Measurements from ENCODE around the gene ME3. TPM values are rescaled to one million over a fixed set of nuclear protein-coding genes. Genes with fewer than 3 reads are reported as not detected.

The ME3 gene
- total and polyA plus RNA-seq, 2 donors (not counting 1 experiment from before 2014, with no cell fraction given) = 8.8 to 50.7 TPM

GRCh38 chr11:86416494-86416893 lies 255.9 kb downstream of the ME3 start:
- Histone ChIP-seq H3K9me3 (ENCODE audit: control insufficient read depth, insufficient read depth, low read depth, low read length) (no peaks in the 10 kb centered on the region), H3K27ac (ENCODE audit: insufficient read depth, low read length) (no peak overlapping the region), H3K79me2 (ENCODE audit: control insufficient read depth, insufficient read depth, low read length) (no peaks in the 10 kb centered on the region), H3K9ac (ENCODE audit: insufficient read depth, low read length) (no peak overlapping the region), H3K27me3 (ENCODE audit: control insufficient read depth, insufficient read depth, low read length) (no peaks in the 10 kb centered on the region), H3K4me2 (ENCODE audit: extremely low read depth, insufficient read depth, low read length) (no peak overlapping the region), H3K4me1 (ENCODE audit: control insufficient read depth, extremely low read depth, insufficient read depth, low read length) (no peaks in the 10 kb centered on the region), H3K4me3 (replicated peaks in 1 of 4; ENCODE audit: control extremely low read depth in 1 of 4, insufficient read depth in 1 of 4, low read depth in 3 of 4, low read length in 4 of 4) (no peak overlapping the region), H4K20me1 (ENCODE audit: control insufficient read depth, extremely low read depth, insufficient read depth, low read length) (no peaks in the 10 kb centered on the region), H3K36me3 (ENCODE audit: control insufficient read depth, insufficient read depth, low read length) (no peaks in the 10 kb centered on the region), H2AFZ (ENCODE audit: low read length) (no peak overlapping the region)
- no peak for DNase-seq (ENCODE audit: low read depth in 2 of 2)
- no peak for TF ChIP-seq EZH2 (IDR thresholded peaks at IDR 0.05; ENCODE audit: low read length, missing control alignments)
- TF ChIP-seq CTCF (conservative IDR thresholded peaks at IDR 0.05 in 1 of 2, IDR thresholded peaks at IDR 0.05 in 1 of 2; ENCODE audit: low read depth in 1 of 2, low read length in 2 of 2) = no peak

- H3K4me1 ChIP-seq (ENCODE audit: control insufficient read depth, extremely low read depth, insufficient read depth, low read length) = no peaks in the 10 kb centered on the region
- no peaks in the 10 kb centered on the region for H3K9me3 ChIP-seq (ENCODE audit: control insufficient read depth, insufficient read depth, low read depth, low read length)
- no peaks in the 10 kb centered on the region for H3K36me3 ChIP-seq (ENCODE audit: control insufficient read depth, insufficient read depth, low read length)
- no peak overlapping the region for H3K9ac ChIP-seq (ENCODE audit: insufficient read depth, low read length)
- peak in 1 of 2 donors; percentile 29 for DNase-seq (ENCODE audit: low read depth in 2 of 2)
- no peaks in the 10 kb centered on the region for H3K79me2 ChIP-seq (ENCODE audit: control insufficient read depth, insufficient read depth, low read length)
- TF ChIP-seq CTCF (conservative IDR thresholded peaks at IDR 0.05 in 1 of 2, IDR thresholded peaks at IDR 0.05 in 1 of 2; ENCODE audit: low read depth in 1 of 2, low read length in 2 of 2) (no peak), EZH2 (IDR thresholded peaks at IDR 0.05; ENCODE audit: low read length, missing control alignments) (no peak)
- no peaks in the 10 kb centered on the region for H3K27me3 ChIP-seq (ENCODE audit: control insufficient read depth, insufficient read depth, low read length)
- H3K27ac ChIP-seq (ENCODE audit: insufficient read depth, low read length) = no peak overlapping the region
- H3K4me2 ChIP-seq (ENCODE audit: extremely low read depth, insufficient read depth, low read length) = no peak overlapping the region
- H3K4me3 ChIP-seq (replicated peaks in 1 of 4; ENCODE audit: control extremely low read depth in 1 of 4, insufficient read depth in 1 of 4, low read depth in 3 of 4, low read length in 4 of 4) = no peak overlapping the region
- H4K20me1 ChIP-seq (ENCODE audit: control insufficient read depth, extremely low read depth, insufficient read depth, low read length) = no peaks in the 10 kb centered on the region
- H2AFZ ChIP-seq (ENCODE audit: low read length) = no peak overlapping the region
Observed at GRCh38 chr11:86415026-86415425, 257.4 kb downstream of the ME3 start.

- H3K4me3 ChIP-seq (replicated peaks in 1 of 4; ENCODE audit: control extremely low read depth in 1 of 4, insufficient read depth in 1 of 4, low read depth in 3 of 4, low read length in 4 of 4) = no peak overlapping the region
- H3K36me3 ChIP-seq (ENCODE audit: control insufficient read depth, insufficient read depth, low read length) = no peaks in the 10 kb centered on the region
- no peaks in the 10 kb centered on the region for H3K9me3 ChIP-seq (ENCODE audit: control insufficient read depth, insufficient read depth, low read depth, low read length)
- H3K9ac ChIP-seq (ENCODE audit: insufficient read depth, low read length) = no peak overlapping the region
- no peaks in the 10 kb centered on the region for H3K79me2 ChIP-seq (ENCODE audit: control insufficient read depth, insufficient read depth, low read length)
- H4K20me1 ChIP-seq (ENCODE audit: control insufficient read depth, extremely low read depth, insufficient read depth, low read length) = no peaks in the 10 kb centered on the region
- no peak for TF ChIP-seq EZH2 (IDR thresholded peaks at IDR 0.05; ENCODE audit: low read length, missing control alignments)
- no peak for TF ChIP-seq CTCF (conservative IDR thresholded peaks at IDR 0.05 in 1 of 2, IDR thresholded peaks at IDR 0.05 in 1 of 2; ENCODE audit: low read depth in 1 of 2, low read length in 2 of 2)
- H2AFZ ChIP-seq (ENCODE audit: low read length) = no peak overlapping the region
- no peak overlapping the region for H3K4me2 ChIP-seq (ENCODE audit: extremely low read depth, insufficient read depth, low read length)
- no peak overlapping the region for H3K27ac ChIP-seq (ENCODE audit: insufficient read depth, low read length)
- DNase-seq (ENCODE audit: low read depth in 2 of 2) = no peak
- no peaks in the 10 kb centered on the region for H3K4me1 ChIP-seq (ENCODE audit: control insufficient read depth, extremely low read depth, insufficient read depth, low read length)
- no peaks in the 10 kb centered on the region for H3K27me3 ChIP-seq (ENCODE audit: control insufficient read depth, insufficient read depth, low read length)
Observed at GRCh38 chr11:86414032-86414431, 258.4 kb downstream of the ME3 start.

Data from fibroblast of lung (primary cell).